B cell (primary cell): ENCODE results near the gene NAT10. TPM values are rescaled to one million over a fixed set of nuclear protein-coding genes. Genes with fewer than 3 reads are reported as not detected.

ENCODE experiments used
- ATAC-seq: fragments of 200-7000 bp; cut with Tn5 transposase; one replicate; pipeline ENCODE4 v1.10.0; 2021; ENCODE audit warnings: low read depth, mild to moderate bottlenecking, moderate number of reproducible peaks, moderate library complexity
- CTCF ChIA-PET: fragments of 350-600 bp; sonication (Branson Sonifier 250); formaldehyde crosslinking; loops from one replicate; lab custom pipeline; 2021; ENCODE audit warnings: antibody characterized with exemption, inconsistent platforms; lab: Charles Lee
- POLR2A ChIA-PET: fragments of 350-600 bp; sonication (Branson Sonifier 250); formaldehyde crosslinking; loops from one replicate; lab custom pipeline; 2021; ENCODE audit warnings: antibody characterized with exemption; lab: Charles Lee
- DNase-seq: peaks from one replicate; pipeline ENCODE4 v3.0.0; 2013
- H2AFZ ChIP-seq: 2 replicates; pipeline ENCODE4 v1.6.1; 2012; ENCODE audit warnings: mild to moderate bottlenecking, low read depth, low read length; ENCODE audit not compliant: insufficient read depth, poor library complexity, severe bottlenecking
- H3K27ac ChIP-seq, 2 donors: 1 replicate in 1 of 2; 2 replicates in 1 of 2; pipeline ENCODE4 v1.5.1; 2012 to 2013; ENCODE audit warnings: low read length in 2 of 2, mild to moderate bottlenecking in 2 of 2, moderate library complexity in 1 of 2
- H3K27me3 ChIP-seq, 4 experiments: fragments of 200-600 bp in 1 of 4; sonication (generic) in 1 of 4; replicated peaks in 1 of 4; 1 replicate in 2 of 4; 2 replicates in 2 of 4; pipeline versions ENCODE4 v1.6.1 to v1.7.0; 2013 to 2016; ENCODE audit warnings: low read length in 3 of 4, mild to moderate bottlenecking in 2 of 4, mixed read lengths in 1 of 4, moderate library complexity in 1 of 4; ENCODE audit not compliant: insufficient read depth in 4 of 4, control insufficient read depth in 3 of 4; ENCODE audit errors: control extremely low read depth in 1 of 4
- H3K36me3 ChIP-seq, 2 experiments: replicated peaks in 1 of 2; 1 replicate in 1 of 2; 2 replicates in 1 of 2; pipeline versions ENCODE4 v1.6.1 to v1.7.1; 2013; ENCODE audit warnings: low read length in 1 of 2; ENCODE audit not compliant: insufficient read depth in 2 of 2, control insufficient read depth in 1 of 2; ENCODE audit errors: control extremely low read depth in 1 of 2, extremely low read depth in 1 of 2
- H3K4me1 ChIP-seq, 2 donors: fragments of 200-600 bp in 1 of 2; sonication (generic) in 1 of 2; 1 replicate in 1 of 2; 2 replicates in 1 of 2; pipeline versions ENCODE4 v1.5.1 to v1.6.1; 2013 to 2017; ENCODE audit warnings: low read length in 2 of 2; ENCODE audit not compliant: control insufficient read depth in 2 of 2, insufficient read depth in 2 of 2
- H3K4me2 ChIP-seq: replicated peaks from 2 replicates; pipeline ENCODE3; 2012; ENCODE audit warnings: mild to moderate bottlenecking, low read depth, low read length; ENCODE audit not compliant: poor library complexity, severe bottlenecking
- H3K4me3 ChIP-seq, 5 experiments: fragments of 200-600 bp in 1 of 5; sonication (generic) in 1 of 5; 1 replicate in 3 of 5; 2 replicates in 2 of 5; pipeline versions ENCODE4 v1.5.1 to v1.7.0; 2011 to 2016; ENCODE audit warnings: low read length in 4 of 5, mild to moderate bottlenecking in 4 of 5, low read depth in 2 of 5, control low read depth in 1 of 5, moderate library complexity in 1 of 5; ENCODE audit not compliant: insufficient read depth in 1 of 5; ENCODE audit errors: control extremely low read depth in 1 of 5, extremely low read depth in 1 of 5
- H3K79me2 ChIP-seq: fragments of 200-600 bp; sonication (generic); one replicate; pipeline ENCODE4 v1.6.0; 2016; ENCODE audit warnings: low read length; ENCODE audit not compliant: control insufficient read depth, insufficient read depth
- H3K9ac ChIP-seq: fragments of 200-600 bp; sonication (generic); 2 replicates; pipeline ENCODE4 v1.6.1; 2017; ENCODE audit warnings: mild to moderate bottlenecking, low read length, moderate library complexity
- H3K9me3 ChIP-seq, 3 donors: one replicate each; pipeline versions ENCODE4 v1.6.1 to v1.7.1; 2013; ENCODE audit warnings: low read length in 2 of 3; ENCODE audit not compliant: control insufficient read depth in 2 of 3, insufficient read depth in 1 of 3; ENCODE audit errors: control extremely low read depth in 1 of 3
- H4K20me1 ChIP-seq: 2 replicates; pipeline ENCODE4 v1.6.0; 2012; ENCODE audit warnings: mild to moderate bottlenecking, low read length; ENCODE audit not compliant: insufficient read depth, control insufficient read depth, poor library complexity, severe bottlenecking
- H3K27ac Mint-ChIP-seq: one replicate; pipeline ENCODE4 v1.8.0; 2021; ENCODE audit warnings: mixed read lengths
- H3K27me3 Mint-ChIP-seq: one replicate; pipeline ENCODE4 v1.8.0; 2021; ENCODE audit warnings: mixed read lengths
- H3K4me1 Mint-ChIP-seq: one replicate; pipeline ENCODE4 v1.8.0; 2021; ENCODE audit warnings: mixed read lengths
- H3K4me3 Mint-ChIP-seq: one replicate; pipeline ENCODE4 v1.8.0; 2021; ENCODE audit warnings: mixed read lengths
- H3K9me3 Mint-ChIP-seq: one replicate; pipeline ENCODE4 v1.8.0; 2022; ENCODE audit warnings: mixed read lengths; ENCODE audit not compliant: insufficient read depth
- CTCF ChIP-seq: fragments of 200-600 bp; IDR thresholded peaks from one replicate; pipeline ENCODE4 v1.8.0; 2022; ENCODE audit warnings: antibody characterized with exemption, mild to moderate bottlenecking
- EZH2 ChIP-seq: IDR thresholded peaks from 2 replicates; pipeline ENCODE4 v1.6.1; 2012; ENCODE audit warnings: borderline replicate concordance, low read depth, mild to moderate bottlenecking, moderate library complexity, low read length; ENCODE audit not compliant: insufficient read depth, poor library complexity, severe bottlenecking
- WGBS: methylation state at CpG from one replicate; pipeline ENCODE4 v1.1.5; 2013; ENCODE audit warnings: missing lambda C conversion rate; ENCODE audit not compliant: insufficient coverage; 5-methylcytosine and 5-hydroxymethylcytosine counted together
- intact Hi-C: fragments of 100-400 bp; cut with micrococcal nuclease; formaldehyde crosslinking; loops from one replicate; pipeline ENCODE4 v1.10.0; 2022
- polyA plus RNA-seq: library from polyadenylated mRNA; depleted of rRNA; stranded (reverse); fragments of >200 nt; gene quantifications from 2 replicates; pipeline ENCODE4 v1.2.3, GENCODE V29; 2012
- total RNA-seq, 2 donors: library from RNA; stranded (reverse); fragments of 120-200 nt in 1 of 2; gene quantifications; 1 replicate in 1 of 2; 2 replicates in 1 of 2; pipeline versions ENCODE4 v1.2.3 to v1.2.4, GENCODE V29; 2013 to 2022

NAT10 gene
- total and polyA plus RNA-seq, 2 donors (not counting 1 experiment from before 2014, with no cell fraction given): 24.9 to 73.5 TPM

GRCh38 chr11:34126959-34127848, 21.8 kb downstream of the NAT10 start:
- no peak overlapping the region for H3K27ac Mint-ChIP-seq
- ChIA-PET CTCF (no interaction called here), POLR2A (no interaction called here)
- WGBS: 96% methylated on average over 4 of the region's 12 CpGs
- Histone ChIP-seq H3K79me2 (no peaks in the 10 kb centered on the region), H3K36me3 (peaks cover 20 to 80% of the 10 kb centered on the region in 2 experiments), H2AFZ (no peak overlapping the region), H3K4me2 (no peak overlapping the region), H3K4me1 (no peaks in the 10 kb centered on the region), H4K20me1 (peaks cover 3% of the 10 kb centered on the region), H3K27ac (no peak overlapping the region), H3K4me3 (no peak overlapping the region), H3K27me3 (no peaks in the 10 kb centered on the region), H3K9me3 (no peaks in the 10 kb centered on the region), H3K9ac (no peak overlapping the region)
- TF ChIP-seq CTCF: no peak
- no peak for TF ChIP-seq EZH2
- no peaks in the 10 kb centered on the region for H3K9me3 Mint-ChIP-seq
- ATAC-seq: no peak
- intact Hi-C loops: no loop called here
- no peaks in the 10 kb centered on the region for H3K4me1 Mint-ChIP-seq
- H3K4me3 Mint-ChIP-seq: no peak overlapping the region
- DNase-seq: no peak
- no peaks in the 10 kb centered on the region for H3K27me3 Mint-ChIP-seq

- Mint-ChIP-seq H3K4me3 (no peak overlapping the region), H3K27me3 (no peaks in the 10 kb centered on the region), H3K27ac (no peak overlapping the region), H3K4me1 (no peaks in the 10 kb centered on the region), H3K9me3 (no peaks in the 10 kb centered on the region)
- H3K4me1 ChIP-seq: no peaks in the 10 kb centered on the region
- H3K36me3 ChIP-seq: peaks cover 20 to 76% of the 10 kb centered on the region in 2 experiments
- intact Hi-C loops: no loop called here
- WGBS: no CpG with 5 or more reads among the region's 3 CpGs
- no peak overlapping the region for H3K9ac ChIP-seq
- no peak overlapping the region for H3K4me2 ChIP-seq
- TF ChIP-seq CTCF (no peak), EZH2 (no peak)
- H3K27me3 ChIP-seq: no peaks in the 10 kb centered on the region
- no peak overlapping the region for H3K27ac ChIP-seq
- H2AFZ ChIP-seq: no peak overlapping the region
- no peaks in the 10 kb centered on the region for H3K9me3 ChIP-seq
- no peak for ATAC-seq
- no peaks in the 10 kb centered on the region for H3K79me2 ChIP-seq
- DNase-seq: no peak
- H3K4me3 ChIP-seq: no peak overlapping the region
- H4K20me1 ChIP-seq: peaks cover 3% of the 10 kb centered on the region
- ChIA-PET POLR2A (no interaction called here), CTCF (no interaction called here)
These were observed 23.4 kb downstream of the NAT10 start for GRCh38 chr11:34128824-34129223.
